NCI-H1417 treated with DMSO at 0.1 percent for 48 hours (cell line): Measurements from ENCODE around the gene RPL10A.
A peak's percentile ranks its signal among the peaks of the same experiment; 100 is the strongest.

Source experiments
- DNase-seq: peaks from one replicate; lab custom pipeline; 2025; lab: John Stamatoyannopoulos, UW

RPL10A gene

GRCh38 chr6:35449287-35449881 is 18.8 kb upstream of the RPL10A start:
- DNase-seq = peak; percentile 1

GRCh38 chr6:35451354-35452182 is 16.6 kb upstream of the RPL10A start:
- no peak for DNase-seq

- DNase-seq = peak; percentile 54
Observed at GRCh38 chr6:35452183-35453090, 15.8 kb upstream of the RPL10A start, which contains the start of gene FANCE. TSS of gene FANCE (plus strand) at chr6:35452338. CDS start at chr6:35452546, 208 bp downstream.

GRCh38 chr6:35453236-35453635 is 15.0 kb upstream of the RPL10A start:
- DNase-seq = no peak

- no peak for DNase-seq
Observed at GRCh38 chr6:35454391-35455110, 13.7 kb upstream of the RPL10A start.

GRCh38 chr6:35457907-35458306 is 10.3 kb upstream of the RPL10A start:
- no peak for DNase-seq

- no peak for DNase-seq
Observed at GRCh38 chr6:35461270-35461669, 6.9 kb upstream of the RPL10A start.

- no peak for DNase-seq
Observed at GRCh38 chr6:35463292-35463691, 4.9 kb upstream of the RPL10A start.

- DNase-seq = no peak
Observed at GRCh38 chr6:35465646-35466045, 2.6 kb upstream of the RPL10A start.

- DNase-seq = no peak
Observed at GRCh38 chr6:35468980-35469750, 964 bp downstream of the RPL10A start.

- no peak for DNase-seq
Observed at GRCh38 chr6:35469751-35470662, 1.8 kb downstream of the RPL10A start.

- no peak for DNase-seq
Observed at GRCh38 chr6:35470663-35471120, 2.5 kb downstream of the RPL10A start.

- no peak for DNase-seq
Observed at GRCh38 chr6:35471836-35472345, 3.7 kb downstream of the RPL10A start.

GRCh38 chr6:35473075-35473849 is 5.1 kb downstream of the RPL10A start:
- no peak for DNase-seq

- no peak for DNase-seq
Observed at GRCh38 chr6:35473850-35474130, 5.6 kb downstream of the RPL10A start.

- no peak for DNase-seq
Observed at GRCh38 chr6:35474131-35474941, 6.1 kb downstream of the RPL10A start.

GRCh38 chr6:35474942-35475570 is 6.9 kb downstream of the RPL10A start:
- DNase-seq = no peak

GRCh38 chr6:35475573-35475972 is 7.4 kb downstream of the RPL10A start:
- no peak for DNase-seq
